ENCODE measurements around the gene KCNA5. TPM values are rescaled to one million over a fixed set of nuclear protein-coding genes. Genes with fewer than 3 reads are reported as not detected.

KCNA5 gene
- total and polyA plus RNA-seq, 8 donors = 0.25 to 11.1 (median 0.91) TPM

DNA sequence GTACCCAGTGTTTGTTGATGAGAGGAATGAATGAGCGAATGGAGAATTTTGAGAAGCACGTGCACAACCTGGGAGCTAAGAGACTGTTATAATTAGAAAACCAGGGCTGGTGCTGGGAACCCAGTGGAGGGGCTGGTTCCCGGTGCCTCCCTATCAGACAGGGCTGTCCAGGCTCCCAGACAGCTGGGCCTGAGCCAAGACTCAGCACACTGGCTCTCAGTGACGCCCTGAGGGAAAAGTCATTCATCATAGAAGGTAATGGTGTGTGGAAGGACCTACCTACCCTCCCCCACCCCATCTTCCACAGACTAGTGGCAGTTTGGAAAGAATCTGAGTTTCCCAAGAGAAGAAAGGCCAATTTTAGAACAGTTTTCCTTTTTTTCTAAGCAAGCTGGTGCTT, 34.7 kb downstream of the KCNA5 start:
- intact Hi-C loops (cut with DNase I) = no loop called here
- no peaks in the 10 kb centered on the region for H3K4me1 ChIP-seq
- DNase-seq (peak in 5 of 6 donors; percentile 19 to 60 (median 34)), ATAC-seq (peak in 3 of 4 donors; percentile 74 to 83 (median 79)), FAIRE-seq (no peak)
- H3K36me3 ChIP-seq = no peaks in the 10 kb centered on the region
- no peaks in the 10 kb centered on the region for H3K9me3 ChIP-seq
- 10 to 16% methylated on average over 4 of the region's 4 CpGs for WGBS, 2 donors
- TF ChIP-seq, protein P1, sequence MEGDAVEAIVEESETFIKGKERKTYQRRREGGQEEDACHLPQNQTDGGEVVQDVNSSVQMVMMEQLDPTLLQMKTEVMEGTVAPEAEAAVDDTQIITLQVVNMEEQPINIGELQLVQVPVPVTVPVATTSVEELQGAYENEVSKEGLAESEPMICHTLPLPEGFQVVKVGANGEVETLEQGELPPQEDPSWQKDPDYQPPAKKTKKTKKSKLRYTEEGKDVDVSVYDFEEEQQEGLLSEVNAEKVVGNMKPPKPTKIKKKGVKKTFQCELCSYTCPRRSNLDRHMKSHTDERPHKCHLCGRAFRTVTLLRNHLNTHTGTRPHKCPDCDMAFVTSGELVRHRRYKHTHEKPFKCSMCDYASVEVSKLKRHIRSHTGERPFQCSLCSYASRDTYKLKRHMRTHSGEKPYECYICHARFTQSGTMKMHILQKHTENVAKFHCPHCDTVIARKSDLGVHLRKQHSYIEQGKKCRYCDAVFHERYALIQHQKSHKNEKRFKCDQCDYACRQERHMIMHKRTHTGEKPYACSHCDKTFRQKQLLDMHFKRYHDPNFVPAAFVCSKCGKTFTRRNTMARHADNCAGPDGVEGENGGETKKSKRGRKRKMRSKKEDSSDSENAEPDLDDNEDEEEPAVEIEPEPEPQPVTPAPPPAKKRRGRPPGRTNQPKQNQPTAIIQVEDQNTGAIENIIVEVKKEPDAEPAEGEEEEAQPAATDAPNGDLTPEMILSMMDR (IDR thresholded peaks at IDR 0.05) = no peak
- no peaks in the 10 kb centered on the region for H3K27me3 ChIP-seq
- H3K4me3 ChIP-seq = no peak overlapping the region
- H3K27ac ChIP-seq = no peak overlapping the region

DNA sequence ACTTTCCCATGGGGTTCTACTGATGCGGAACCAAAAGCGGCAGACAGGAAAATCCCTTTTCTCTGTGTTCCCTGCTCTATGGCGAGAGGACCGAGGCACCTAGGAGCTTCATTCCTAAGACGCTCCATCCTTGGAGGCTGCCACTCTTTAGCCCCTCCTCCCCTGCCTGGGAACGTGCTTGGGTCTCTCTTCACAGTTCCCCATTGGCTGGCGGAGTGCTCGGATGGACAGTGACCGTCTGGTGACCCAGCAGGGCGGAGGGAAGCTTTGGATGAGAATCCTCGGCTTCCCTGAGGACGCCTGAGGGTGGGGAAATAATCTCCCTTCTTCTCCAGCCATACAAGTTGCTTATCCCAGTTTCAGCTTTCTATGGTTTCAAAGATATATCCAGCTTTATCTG, 37.3 kb downstream of the KCNA5 start:
- FAIRE-seq (no peak), ATAC-seq (no peak), DNase-seq (no peak)
- H3K36me3 ChIP-seq = no peaks in the 10 kb centered on the region
- H3K27ac ChIP-seq = no peak overlapping the region
- H3K4me3 ChIP-seq = no peak overlapping the region
- TF ChIP-seq, protein P1 (IDR thresholded peaks at IDR 0.05) = no peak
- intact Hi-C loops (cut with DNase I) = loop anchor here in 2 of 3 donors (10.0 kb wide), 2 partner anchors 216 to 226 kb away; no protein-coding TSS in a partner anchor
- WGBS, 2 donors = 62 to 71% methylated on average over 12 of the region's 12 CpGs
- no peaks in the 10 kb centered on the region for H3K9me3 ChIP-seq
- no peaks in the 10 kb centered on the region for H3K4me1 ChIP-seq
- no peaks in the 10 kb centered on the region for H3K27me3 ChIP-seq

DNA sequence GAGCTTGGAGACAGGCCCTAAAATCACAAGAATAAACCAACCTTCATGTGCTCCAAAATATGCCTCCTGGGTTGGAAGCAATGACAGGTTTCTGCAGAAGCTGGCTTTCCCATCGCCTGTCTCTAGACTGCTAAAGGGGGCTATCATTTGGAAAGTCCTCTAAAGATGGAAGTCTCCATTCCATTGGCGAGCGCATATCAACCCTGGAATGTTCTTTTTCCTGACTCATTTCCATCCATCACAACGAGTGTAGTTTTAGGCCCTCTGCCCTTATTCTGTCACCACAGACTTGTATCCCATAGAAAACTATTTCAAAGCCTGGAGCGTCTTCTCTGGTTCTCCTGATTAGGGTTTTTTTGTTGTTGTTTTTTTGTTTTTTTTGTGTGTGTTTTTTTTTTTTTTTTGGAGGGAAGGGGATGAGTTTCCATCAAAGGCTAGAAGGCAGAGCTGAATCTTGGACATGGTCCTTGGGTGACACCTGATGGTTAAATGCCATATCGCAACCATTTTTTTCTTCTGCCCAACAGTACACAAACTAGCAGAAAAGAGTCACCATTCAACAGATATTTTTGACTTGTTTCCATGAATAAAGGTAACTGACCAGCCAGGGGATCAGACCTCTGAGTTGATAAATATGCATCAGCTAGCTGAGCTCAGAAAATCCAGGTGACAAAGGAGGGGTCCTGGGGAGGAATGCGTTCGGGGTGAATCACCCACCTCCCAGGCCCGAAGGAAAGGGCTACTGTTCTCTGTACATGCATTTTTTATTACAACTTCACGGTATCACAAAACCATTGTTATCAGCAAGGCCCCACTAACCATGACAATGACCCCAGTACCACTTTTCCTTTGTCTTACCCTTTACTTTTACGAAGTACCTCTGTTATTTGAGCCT, 40.5 kb downstream of the KCNA5 start:
- Histone ChIP-seq H3K27me3 (no peaks in the 10 kb centered on the region), H3K4me3 (no peak overlapping the region), H3K4me1 (no peaks in the 10 kb centered on the region), H3K27ac (no peak overlapping the region), H3K9me3 (no peaks in the 10 kb centered on the region), H3K36me3 (no peaks in the 10 kb centered on the region)
- peak in 3 of 4 donors; percentile 81 to 88 (median 85) for ATAC-seq
- 53 to 54% methylated on average over 11 of the region's 11 CpGs for WGBS, 2 donors
- peak in 2 of 6 donors; percentile 7 to 34 for DNase-seq
- peak; percentile 78 for FAIRE-seq
- TF ChIP-seq, protein P1 (IDR thresholded peaks at IDR 0.05) = peak; percentile 15 to 44 (median 40)
- intact Hi-C loops (cut with DNase I) = loop anchor here in 2 of 3 donors (10.0 kb wide), 2 partner anchors 219 to 229 kb away; no protein-coding TSS in a partner anchor

DNA sequence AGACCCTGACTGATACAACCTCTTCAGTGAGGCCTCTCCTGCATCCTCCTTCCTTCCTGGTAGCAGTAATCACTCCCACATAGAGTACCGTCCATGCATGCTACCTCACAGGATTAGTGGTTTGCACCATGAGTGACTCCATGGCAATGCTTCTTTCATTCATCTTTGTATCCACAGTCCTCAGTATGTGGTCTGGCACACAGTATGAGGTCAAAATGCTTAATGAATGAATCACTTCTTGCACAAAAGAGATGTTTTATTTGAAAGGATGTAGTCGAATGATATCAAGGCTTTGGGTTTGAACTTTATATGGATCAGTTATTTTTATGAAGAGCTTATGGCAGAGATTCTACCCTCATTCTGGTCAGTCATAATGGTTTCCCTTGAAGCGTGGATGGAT, 42.2 kb downstream of the KCNA5 start:
- ATAC-seq = no peak
- Histone ChIP-seq H3K27ac (no peak overlapping the region), H3K4me1 (no peaks in the 10 kb centered on the region), H3K36me3 (no peaks in the 10 kb centered on the region), H3K27me3 (no peaks in the 10 kb centered on the region), H3K9me3 (no peaks in the 10 kb centered on the region), H3K4me3 (no peak overlapping the region)
- DNase-seq = no peak
- TF ChIP-seq, protein P1 (IDR thresholded peaks at IDR 0.05) = no peak
- intact Hi-C loops (cut with DNase I) = loop anchor here in 2 of 3 donors (5.0 to 10.0 kb wide), 4 partner anchors 54 to 231 kb away; no protein-coding TSS in a partner anchor
- FAIRE-seq = no peak
- WGBS, 2 donors = 40 to 59% methylated on average over 3 of the region's 3 CpGs

Measured in pancreas (tissue), 10 donors.